Neuronal stem cell (in vitro differentiated cells): ENCODE results near the gene MRGPRX3.

ENCODE experiments used
- DNase-seq: peaks from one replicate; pipeline ENCODE4 v3.0.0-alpha.2; 2013; ENCODE audit warnings: low spot score
- H2AFZ ChIP-seq: one replicate; pipeline ENCODE4 v1.6.1; 2013; ENCODE audit warnings: mild to moderate bottlenecking, low read length, inconsistent platforms
- H2AK5ac ChIP-seq: 2 replicates; pipeline ENCODE4 v1.6.1; 2013; ENCODE audit warnings: low read depth, mild to moderate bottlenecking, inconsistent platforms, low read length, moderate library complexity, mixed read lengths
- H2BK120ac ChIP-seq: 2 replicates; pipeline ENCODE4 v1.6.1; 2013; ENCODE audit warnings: low read depth, mild to moderate bottlenecking, inconsistent platforms, low read length, moderate library complexity, mixed read lengths
- H2BK12ac ChIP-seq: one replicate; pipeline ENCODE4 v1.6.1; 2013; ENCODE audit warnings: low read length, inconsistent platforms
- H2BK15ac ChIP-seq: 2 replicates; pipeline ENCODE4 v1.6.1; 2013; ENCODE audit warnings: mild to moderate bottlenecking, low read length, inconsistent platforms, mixed read lengths
- H2BK5ac ChIP-seq: one replicate; pipeline ENCODE4 v1.6.1; 2013; ENCODE audit warnings: inconsistent platforms, mild to moderate bottlenecking, low read length, moderate library complexity
- H3K14ac ChIP-seq: one replicate; pipeline ENCODE4 v1.6.1; 2013; ENCODE audit warnings: low read length, inconsistent platforms
- H3K18ac ChIP-seq: 2 replicates; pipeline ENCODE4 v1.6.1; 2013; ENCODE audit warnings: low read length, inconsistent platforms
- H3K23ac ChIP-seq: 2 replicates; pipeline ENCODE4 v1.6.1; 2013; ENCODE audit warnings: low read depth, mild to moderate bottlenecking, mixed read lengths, low read length, inconsistent platforms; ENCODE audit not compliant: poor library complexity
- H3K27ac ChIP-seq: replicated peaks from 3 replicates; pipeline ENCODE4 v1.5.1; 2013; ENCODE audit warnings: low read length, inconsistent platforms
- H3K27me3 ChIP-seq, 3 experiments: 2 replicates each; pipeline ENCODE4 v1.6.1; 2013; ENCODE audit warnings: low read length in 3 of 3, mild to moderate bottlenecking in 2 of 3, inconsistent platforms in 1 of 3, low read depth in 1 of 3, mixed read lengths in 1 of 3, moderate library complexity in 1 of 3; ENCODE audit not compliant: control insufficient read depth in 3 of 3, insufficient read depth in 3 of 3
- H3K36me3 ChIP-seq, 2 donors: replicated peaks in 1 of 2; 2 replicates each; pipeline ENCODE4 v1.6.1; 2013; ENCODE audit warnings: low read length in 2 of 2; ENCODE audit not compliant: control insufficient read depth in 2 of 2, insufficient read depth in 2 of 2
- H3K4ac ChIP-seq: 2 replicates; pipeline ENCODE4 v1.6.1; 2013; ENCODE audit warnings: inconsistent platforms, mild to moderate bottlenecking, low read length, moderate library complexity
- H3K4me1 ChIP-seq, 2 donors: 1 replicate in 1 of 2; 2 replicates in 1 of 2; pipeline ENCODE4 v1.6.1; 2013; ENCODE audit warnings: low read length in 2 of 2, low read depth in 1 of 2; ENCODE audit not compliant: control insufficient read depth in 2 of 2, insufficient read depth in 1 of 2
- H3K4me2 ChIP-seq: one replicate; pipeline ENCODE4 v1.6.1; 2013; ENCODE audit warnings: mild to moderate bottlenecking, low read length, inconsistent platforms; ENCODE audit not compliant: insufficient read depth, poor library complexity, severe bottlenecking
- H3K4me3 ChIP-seq, 2 donors: 2 replicates each; pipeline ENCODE4 v1.5.1; 2013; ENCODE audit warnings: low read length in 2 of 2, mild to moderate bottlenecking in 2 of 2, inconsistent platforms in 1 of 2, moderate library complexity in 1 of 2
- H3K79me1 ChIP-seq: one replicate; pipeline ENCODE4 v1.6.1; 2013; ENCODE audit warnings: low read depth, mild to moderate bottlenecking, inconsistent platforms, low read length, moderate library complexity
- H3K9ac ChIP-seq: one replicate; pipeline ENCODE4 v1.6.1; 2013; ENCODE audit warnings: mild to moderate bottlenecking, low read depth, low read length, inconsistent platforms; ENCODE audit not compliant: poor library complexity
- H3K9me3 ChIP-seq, 2 donors: replicated peaks in 1 of 2; 2 replicates each; pipeline versions ENCODE3 to v1.6.1; 2013; ENCODE audit warnings: low read length in 2 of 2, mild to moderate bottlenecking in 2 of 2, inconsistent platforms in 1 of 2, low read depth in 1 of 2, mixed read lengths in 1 of 2, moderate library complexity in 1 of 2; ENCODE audit not compliant: control insufficient read depth in 2 of 2, insufficient read depth in 1 of 2
- H4K8ac ChIP-seq: one replicate; pipeline ENCODE4 v1.6.1; 2013; ENCODE audit warnings: low read depth, mild to moderate bottlenecking, inconsistent platforms, low read length, moderate library complexity
- H4K91ac ChIP-seq: one replicate; pipeline ENCODE4 v1.6.1; 2013; ENCODE audit warnings: low read length, low read depth, mild to moderate bottlenecking, inconsistent platforms; ENCODE audit not compliant: poor library complexity
- WGBS, 2 donors: extraction: QIAGEN DNeasy Blood & Tissue Kit; methylation state at CpG; one replicate each; pipeline ENCODE4 v1.1.7; 2013; ENCODE audit warnings: missing lambda C conversion rate in 2 of 2, mixed read lengths in 1 of 2; ENCODE audit not compliant: insufficient read length in 2 of 2, insufficient replicate concordance in 1 of 2; ENCODE audit errors: extremely low coverage in 2 of 2; 5-methylcytosine and 5-hydroxymethylcytosine counted together

The MRGPRX3 gene

GRCh38 chr11:18093959-18094358 lies 38.4 kb upstream of the MRGPRX3 start:
- no peaks in the 10 kb centered on the region for H3K4me1 ChIP-seq
- H2BK120ac ChIP-seq, result no peak overlapping the region
- H3K18ac ChIP-seq, result no peak overlapping the region
- H3K9ac ChIP-seq, result no peak overlapping the region
- peaks cover 22 to 93% of the 10 kb centered on the region in 2 donors for H3K36me3 ChIP-seq
- no peaks in the 10 kb centered on the region for H3K9me3 ChIP-seq
- no peak overlapping the region for H2BK5ac ChIP-seq
- no peak overlapping the region for H2BK12ac ChIP-seq
- H3K27me3 ChIP-seq, result no peaks in the 10 kb centered on the region
- H3K14ac ChIP-seq, result no peak overlapping the region
- H3K23ac ChIP-seq, result no peak overlapping the region
- H3K79me1 ChIP-seq, result no peaks in the 10 kb centered on the region
- no peak overlapping the region for H3K4me3 ChIP-seq
- H4K91ac ChIP-seq, result no peak overlapping the region
- no peak overlapping the region for H2AFZ ChIP-seq
- H4K8ac ChIP-seq, result no peak overlapping the region
- no peak overlapping the region for H3K27ac ChIP-seq
- no peak overlapping the region for H3K4ac ChIP-seq
- H2BK15ac ChIP-seq, result no peak overlapping the region
- no peak for DNase-seq
- H2AK5ac ChIP-seq, result no peak overlapping the region
- H3K4me2 ChIP-seq, result no peak overlapping the region

- no peak overlapping the region for H3K23ac ChIP-seq
- no peak overlapping the region for H4K91ac ChIP-seq
- no peak overlapping the region for H3K18ac ChIP-seq
- WGBS, 2 donors, result no CpG with 5 or more reads among the region's 6 CpGs
- H3K27ac ChIP-seq, result no peak overlapping the region
- H3K4ac ChIP-seq, result no peak overlapping the region
- peaks cover 8% of the 10 kb centered on the region for H3K79me1 ChIP-seq
- H3K9ac ChIP-seq, result no peak overlapping the region
- no peak overlapping the region for H3K4me2 ChIP-seq
- no peak overlapping the region for H2BK5ac ChIP-seq
- no peak for DNase-seq
- no peaks in the 10 kb centered on the region for H3K9me3 ChIP-seq
- no peak overlapping the region for H3K14ac ChIP-seq
- no peak overlapping the region for H2AK5ac ChIP-seq
- peaks cover 12 to 78% of the 10 kb centered on the region in 2 donors for H3K36me3 ChIP-seq
- H2BK15ac ChIP-seq, result no peak overlapping the region
- H3K4me3 ChIP-seq, result no peak overlapping the region
- H3K27me3 ChIP-seq, result no peaks in the 10 kb centered on the region
- H2BK12ac ChIP-seq, result no peak overlapping the region
- no peak overlapping the region for H2AFZ ChIP-seq
- no peak overlapping the region for H4K8ac ChIP-seq
- H2BK120ac ChIP-seq, result no peak overlapping the region
- H3K4me1 ChIP-seq, result no peaks in the 10 kb centered on the region
Measured at GRCh38 chr11:18100926-18101656, 31.3 kb upstream of the MRGPRX3 start.

GRCh38 chr11:18105086-18105801 lies 27.1 kb upstream of the MRGPRX3 start:
- no peaks in the 10 kb centered on the region for H3K9me3 ChIP-seq
- peak overlapping the region; percentile 53 for H2AK5ac ChIP-seq
- H3K27me3 ChIP-seq, result peaks cover 0 to 1% (median 0%) of the 10 kb centered on the region in 3 experiments
- no peak overlapping the region for H3K4ac ChIP-seq
- H2AFZ ChIP-seq, result peak overlapping the region; percentile 95
- no peak overlapping the region for H2BK12ac ChIP-seq
- no peak overlapping the region for H2BK120ac ChIP-seq
- no peak overlapping the region for H3K27ac ChIP-seq
- H3K4me3 ChIP-seq, result peak overlapping the region; percentile 90 to 98
- H3K36me3 ChIP-seq, result peaks cover 7 to 44% of the 10 kb centered on the region in 2 donors
- no peaks in the 10 kb centered on the region for H3K4me1 ChIP-seq
- H3K23ac ChIP-seq, result peak overlapping the region; percentile 100
- DNase-seq, result no peak
- H2BK15ac ChIP-seq, result peak overlapping the region; percentile 54
- no peak overlapping the region for H4K8ac ChIP-seq
- peak overlapping the region; percentile 54 for H2BK5ac ChIP-seq
- WGBS, 2 donors, result no CpG with 5 or more reads among the region's 29 CpGs
- no peak overlapping the region for H3K14ac ChIP-seq
- H3K18ac ChIP-seq, result peak overlapping the region; percentile 93
- peak overlapping the region; percentile 94 for H3K9ac ChIP-seq
- H4K91ac ChIP-seq, result no peak overlapping the region
- peaks cover 3% of the 10 kb centered on the region for H3K79me1 ChIP-seq
- peak overlapping the region; percentile 58 for H3K4me2 ChIP-seq

GRCh38 chr11:18105802-18106574 lies 26.4 kb upstream of the MRGPRX3 start, which contains the start of gene SAAL1:
TSS of gene SAAL1 (minus strand) at chr11:18106082. CDS start at chr11:18106041, 41 bp downstream.
- WGBS, 2 donors, result no CpG with 5 or more reads among the region's 48 CpGs
- no peaks in the 10 kb centered on the region for H3K9me3 ChIP-seq
- peak within 1 kb of the TSS; percentile 95 for H2AFZ ChIP-seq
- no peak within 1 kb of the TSS for H4K91ac ChIP-seq
- H3K9ac ChIP-seq, result peak within 1 kb of the TSS; percentile 94
- no peak within 1 kb of the TSS for H4K8ac ChIP-seq
- peaks cover 3% of the 10 kb centered on the region for H3K79me1 ChIP-seq
- no peak within 1 kb of the TSS for H3K27ac ChIP-seq
- peak within 1 kb of the TSS; percentile 93 for H3K18ac ChIP-seq
- H2BK15ac ChIP-seq, result peak within 1 kb of the TSS; percentile 54
- H3K23ac ChIP-seq, result peak within 1 kb of the TSS; percentile 100
- peak within 1 kb of the TSS; percentile 90 to 98 for H3K4me3 ChIP-seq
- no peak within 1 kb of the TSS for H3K14ac ChIP-seq
- H2BK12ac ChIP-seq, result peak within 1 kb of the TSS; percentile 27
- no peaks in the 10 kb centered on the region for H3K4me1 ChIP-seq
- H3K36me3 ChIP-seq, result peaks cover 7 to 36% of the 10 kb centered on the region in 2 donors
- H3K27me3 ChIP-seq, result peaks cover 0 to 4% (median 0%) of the 10 kb centered on the region in 3 experiments
- peak; percentile 85 for DNase-seq
- H3K4me2 ChIP-seq, result peak within 1 kb of the TSS; percentile 58
- H3K4ac ChIP-seq, result no peak within 1 kb of the TSS
- peak within 1 kb of the TSS; percentile 54 for H2BK5ac ChIP-seq
- no peak within 1 kb of the TSS for H2BK120ac ChIP-seq
- H2AK5ac ChIP-seq, result peak within 1 kb of the TSS; percentile 53
